ENCODE measurements around the gene SERTM2. TPM values are rescaled to one million over a fixed set of nuclear protein-coding genes. Genes with fewer than 3 reads are reported as not detected.

SERTM2 gene
- total RNA-seq, 1 experiment from 2014 or later = not detected

DNA sequence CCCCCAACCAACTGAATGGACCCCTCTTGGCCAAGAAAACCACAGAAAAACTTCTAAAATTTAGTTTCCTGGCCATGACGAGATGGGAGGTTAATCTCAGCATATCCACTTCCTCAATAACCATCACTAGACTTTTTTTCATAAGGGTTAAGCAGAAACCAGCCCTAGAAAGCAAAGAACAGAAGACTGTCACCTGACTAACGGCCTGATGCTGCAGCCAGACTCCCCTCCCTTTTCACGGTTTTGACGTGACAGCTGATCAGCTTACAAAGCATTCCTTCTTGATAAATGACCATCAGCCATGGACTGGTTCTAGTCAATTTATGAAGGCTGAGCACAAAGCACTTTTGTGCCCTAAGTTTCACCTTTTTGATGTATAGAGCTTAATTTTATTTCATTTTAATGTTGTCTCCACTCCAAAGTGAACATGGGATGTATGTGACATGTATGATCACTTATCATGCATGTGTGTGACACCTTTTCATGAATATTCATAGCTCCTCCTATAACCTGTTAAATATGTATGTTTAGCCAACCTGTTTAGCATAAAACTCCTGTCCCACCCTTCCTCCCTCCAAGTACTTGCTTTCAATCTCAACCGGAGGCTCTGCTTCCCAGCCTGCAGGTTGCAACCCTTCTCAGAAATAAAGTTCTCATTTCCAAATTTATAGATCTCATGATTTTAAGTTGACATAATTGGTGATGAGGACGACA, 56.3 kb downstream of the SERTM2 start:
- Histone ChIP-seq H3K9me3 (ENCODE audit: low read length) (no peaks in the 10 kb centered on the region), H3F3A (ENCODE audit: low read length, unreplicated experiment) (no peaks in the 10 kb centered on the region), H3K36me3 (ENCODE audit: low read depth, low read length) (no peaks in the 10 kb centered on the region), H3K79me2 (ENCODE audit: low read length) (no peaks in the 10 kb centered on the region), H3K9ac (ENCODE audit: low read length) (no peak overlapping the region), H4K20me1 (ENCODE audit: low read length) (no peaks in the 10 kb centered on the region), H2AFZ (ENCODE audit: low read length) (no peak overlapping the region), H3K27me3 (ENCODE audit: low read length) (no peaks in the 10 kb centered on the region), H3K4me1 (ENCODE audit: insufficient read depth, low read length) (no peaks in the 10 kb centered on the region), H3K4me2 (ENCODE audit: low read length) (no peak overlapping the region), H3K9me2 (replicated peaks; ENCODE audit: low read length) (no peaks in the 10 kb centered on the region), H3K27ac (ENCODE audit: low read length) (no peak overlapping the region), H3K4me3 (ENCODE audit: low read length) (no peak overlapping the region)
- DNase-seq (no peak), ATAC-seq (no peak)
- POLR2A ChIA-PET (ENCODE audit: unreplicated experiment) = no interaction called here
- CTCF ChIA-PET = no interaction called here
- intact Hi-C loops (cut with micrococcal nuclease) = no loop called here
- no TSS peak for BruUV-seq (replicated peaks)
- TF ChIP-seq, protein P1, sequence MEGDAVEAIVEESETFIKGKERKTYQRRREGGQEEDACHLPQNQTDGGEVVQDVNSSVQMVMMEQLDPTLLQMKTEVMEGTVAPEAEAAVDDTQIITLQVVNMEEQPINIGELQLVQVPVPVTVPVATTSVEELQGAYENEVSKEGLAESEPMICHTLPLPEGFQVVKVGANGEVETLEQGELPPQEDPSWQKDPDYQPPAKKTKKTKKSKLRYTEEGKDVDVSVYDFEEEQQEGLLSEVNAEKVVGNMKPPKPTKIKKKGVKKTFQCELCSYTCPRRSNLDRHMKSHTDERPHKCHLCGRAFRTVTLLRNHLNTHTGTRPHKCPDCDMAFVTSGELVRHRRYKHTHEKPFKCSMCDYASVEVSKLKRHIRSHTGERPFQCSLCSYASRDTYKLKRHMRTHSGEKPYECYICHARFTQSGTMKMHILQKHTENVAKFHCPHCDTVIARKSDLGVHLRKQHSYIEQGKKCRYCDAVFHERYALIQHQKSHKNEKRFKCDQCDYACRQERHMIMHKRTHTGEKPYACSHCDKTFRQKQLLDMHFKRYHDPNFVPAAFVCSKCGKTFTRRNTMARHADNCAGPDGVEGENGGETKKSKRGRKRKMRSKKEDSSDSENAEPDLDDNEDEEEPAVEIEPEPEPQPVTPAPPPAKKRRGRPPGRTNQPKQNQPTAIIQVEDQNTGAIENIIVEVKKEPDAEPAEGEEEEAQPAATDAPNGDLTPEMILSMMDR (conservative IDR thresholded peaks at IDR 0.05; ENCODE audit: low read depth, low read length) = no peak
- TF ChIP-seq EZH2 (IDR thresholded peaks at IDR 0.05; ENCODE audit: low read length, unreplicated experiment) (no peak), EZH2phosphoT487 (IDR thresholded peaks at IDR 0.05; ENCODE audit: borderline replicate concordance, low read length) (no peak)

DNA sequence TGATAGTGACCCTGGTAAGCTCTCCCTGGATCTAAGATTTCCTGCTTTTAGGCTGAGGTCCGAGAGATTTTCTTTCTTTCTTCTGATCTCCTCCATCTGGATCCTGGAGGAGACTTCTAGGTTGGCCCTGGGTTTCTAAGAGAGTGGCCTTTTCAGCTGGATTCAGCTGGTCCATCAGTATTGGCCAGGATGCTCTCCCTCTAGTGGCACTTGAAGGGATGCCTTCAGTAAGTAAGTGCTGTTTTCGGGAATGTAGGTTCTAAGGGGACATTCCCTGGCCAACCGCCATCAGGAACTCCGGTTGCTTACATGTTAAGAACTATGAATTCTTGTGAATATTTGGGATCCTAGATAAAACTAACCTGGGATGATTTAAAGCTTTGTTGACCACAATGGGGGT, 56.9 kb downstream of the SERTM2 start:
- CTCF ChIA-PET = interaction anchor here (0.5 kb wide), 1 partner anchor 225 kb away, joined by 11 read pairs; no protein-coding TSS in a partner anchor

More for the DNA sequence above, 56.9 kb downstream of the SERTM2 start:
- intact Hi-C loops (cut with micrococcal nuclease) = no loop called here
- TF ChIP-seq EZH2phosphoT487 (IDR thresholded peaks at IDR 0.05; ENCODE audit: borderline replicate concordance, low read length) (no peak), EZH2 (IDR thresholded peaks at IDR 0.05; ENCODE audit: low read length, unreplicated experiment) (no peak)
- TF ChIP-seq, protein P1 (conservative IDR thresholded peaks at IDR 0.05; ENCODE audit: low read depth, low read length) = peak; percentile 51
- no peaks in the 10 kb centered on the region for H4K20me1 ChIP-seq (ENCODE audit: low read length)
- no TSS peak for BruUV-seq (replicated peaks)
- H3F3A ChIP-seq (ENCODE audit: low read length, unreplicated experiment) = no peaks in the 10 kb centered on the region
- H2AFZ ChIP-seq (ENCODE audit: low read length) = no peak overlapping the region
- no peaks in the 10 kb centered on the region for H3K9me2 ChIP-seq (replicated peaks; ENCODE audit: low read length)
- H3K9me3 ChIP-seq (ENCODE audit: low read length) = no peaks in the 10 kb centered on the region
- no peaks in the 10 kb centered on the region for H3K36me3 ChIP-seq (ENCODE audit: low read depth, low read length)
- H3K27ac ChIP-seq (ENCODE audit: low read length) = no peak overlapping the region
- no peak overlapping the region for H3K4me2 ChIP-seq (ENCODE audit: low read length)
- no peak overlapping the region for H3K9ac ChIP-seq (ENCODE audit: low read length)
- no peaks in the 10 kb centered on the region for H3K27me3 ChIP-seq (ENCODE audit: low read length)
- DNase-seq (peak; percentile 2), ATAC-seq (no peak)
- H3K4me1 ChIP-seq (ENCODE audit: insufficient read depth, low read length) = no peaks in the 10 kb centered on the region
- POLR2A ChIA-PET (ENCODE audit: unreplicated experiment) = no interaction called here
- no peak overlapping the region for H3K4me3 ChIP-seq (ENCODE audit: low read length)
- H3K79me2 ChIP-seq (ENCODE audit: low read length) = no peaks in the 10 kb centered on the region

All from PC-3 (cell line).